Measurements from ENCODE around the gene RFX3.
A peak's percentile ranks its signal among the peaks of the same experiment; 100 is the strongest.

RFX3 gene

DNA sequence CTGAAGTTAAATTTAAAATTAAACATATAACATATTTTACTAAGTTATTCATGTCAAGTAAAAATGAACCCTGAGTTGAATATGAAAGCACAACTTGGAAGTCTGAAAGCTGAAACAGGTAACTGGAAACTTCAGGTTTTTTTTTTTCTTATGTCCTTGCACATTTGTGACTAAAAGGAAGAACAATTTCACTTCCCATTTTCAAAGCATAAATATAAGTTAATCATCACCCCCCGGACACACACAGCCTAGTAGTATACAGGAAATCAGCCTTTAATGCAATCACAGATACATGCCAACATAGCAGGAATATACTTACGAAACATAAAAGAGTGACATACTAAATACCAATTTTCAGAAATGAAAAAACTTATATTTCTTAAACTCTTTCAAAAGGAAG lies 225.9 kb downstream of the RFX3 start:
- Histone ChIP-seq H3K9ac (ENCODE audit: low read length) (no peak overlapping the region), H3K9me2 (replicated peaks; ENCODE audit: insufficient read depth, low read length) (no peaks in the 10 kb centered on the region), H3K4me3 (ENCODE audit: low read length) (no peak overlapping the region), H3K4me2 (ENCODE audit: low read depth, low read length) (peak overlapping the region; percentile 34; the same call in 1 of the 2 replicates), H2AFZ (ENCODE audit: low read length) (no peak overlapping the region), H3K9me3 (replicated peaks; ENCODE audit: insufficient read depth, low read length) (no peaks in the 10 kb centered on the region), H3K27ac (ENCODE audit: low read length) (no peak overlapping the region; the same call in 1 of the 2 replicates), H3K36me3 (replicated peaks; ENCODE audit: insufficient read depth, low read length) (no peaks in the 10 kb centered on the region), H4K20me1 (ENCODE audit: insufficient read depth, low read length) (no peaks in the 10 kb centered on the region), H3K79me2 (ENCODE audit: low read length) (no peaks in the 10 kb centered on the region), H3F3A (ENCODE audit: insufficient read depth, low read length) (peaks cover 5% of the 10 kb centered on the region; the same call in 1 of the 2 replicates), H3K4me1 (ENCODE audit: low read length) (peaks cover 16% of the 10 kb centered on the region; the same call in 1 of the 2 replicates), H3K27me3 (replicated peaks; ENCODE audit: insufficient read depth, low read length) (no peaks in the 10 kb centered on the region)
- peak; percentile 55 for DNase-seq
- TF ChIP-seq CTCF (IDR thresholded peaks at IDR 0.05; ENCODE audit: low read length) = no peak
- TF ChIP-seq EZH2phosphoT487 (IDR thresholded peaks at IDR 0.05; ENCODE audit: low read length) = no peak
- TF ChIP-seq EZH2 (optimal IDR thresholded peaks at IDR 0.05; ENCODE audit: low read depth, low read length) = no peak

DNA sequence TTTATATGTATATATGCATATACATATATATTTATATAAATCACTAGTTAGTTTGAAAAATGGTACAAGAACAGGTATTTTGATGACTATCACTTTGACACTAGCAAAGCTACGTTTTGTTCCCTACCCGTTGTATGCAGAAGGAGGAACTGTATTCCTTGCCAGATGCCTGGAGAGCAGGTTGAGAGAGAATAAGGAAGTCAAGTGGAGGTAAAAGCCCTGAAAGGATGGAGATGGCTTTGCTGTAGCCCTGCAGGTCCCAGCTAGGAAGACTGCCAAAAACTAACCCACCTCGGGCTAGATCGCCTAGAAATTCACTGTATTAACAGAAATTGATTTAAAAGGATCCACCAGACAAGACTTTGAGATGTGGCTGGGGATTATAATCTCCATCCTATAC lies 229.3 kb downstream of the RFX3 start:
- H3K9ac ChIP-seq (ENCODE audit: low read length) = no peak overlapping the region
- no peak overlapping the region for H2AFZ ChIP-seq (ENCODE audit: low read length)
- H4K20me1 ChIP-seq (ENCODE audit: insufficient read depth, low read length) = no peaks in the 10 kb centered on the region
- no peak for DNase-seq
- H3K9me2 ChIP-seq (replicated peaks; ENCODE audit: insufficient read depth, low read length) = no peaks in the 10 kb centered on the region
- no peaks in the 10 kb centered on the region for H3K27me3 ChIP-seq (replicated peaks; ENCODE audit: insufficient read depth, low read length)
- TF ChIP-seq EZH2 (optimal IDR thresholded peaks at IDR 0.05; ENCODE audit: low read depth, low read length) = no peak
- H3K4me1 ChIP-seq (ENCODE audit: low read length) = peaks cover 16% of the 10 kb centered on the region; the same call in 1 of the 2 replicates
- no peak overlapping the region for H3K4me3 ChIP-seq (ENCODE audit: low read length)
- no peaks in the 10 kb centered on the region for H3K79me2 ChIP-seq (ENCODE audit: low read length)
- H3K27ac ChIP-seq (ENCODE audit: low read length) = no peak overlapping the region
- no peaks in the 10 kb centered on the region for H3K9me3 ChIP-seq (replicated peaks; ENCODE audit: insufficient read depth, low read length)
- peaks cover 5% of the 10 kb centered on the region; the same call in 1 of the 2 replicates for H3F3A ChIP-seq (ENCODE audit: insufficient read depth, low read length)
- H3K36me3 ChIP-seq (replicated peaks; ENCODE audit: insufficient read depth, low read length) = no peaks in the 10 kb centered on the region
- no peak overlapping the region for H3K4me2 ChIP-seq (ENCODE audit: low read depth, low read length)

GRCh38 chr9:3292311-3292710 lies 233.5 kb downstream of the RFX3 start:
- no peak overlapping the region for H3K4me2 ChIP-seq (ENCODE audit: low read depth, low read length)
- TF ChIP-seq EZH2 (optimal IDR thresholded peaks at IDR 0.05; ENCODE audit: low read depth, low read length) = no peak
- no peak for TF ChIP-seq CTCF (IDR thresholded peaks at IDR 0.05; ENCODE audit: low read length)
- no peak for TF ChIP-seq EZH2phosphoT487 (IDR thresholded peaks at IDR 0.05; ENCODE audit: low read length)
- H3K4me3 ChIP-seq (ENCODE audit: low read length) = no peak overlapping the region
- H3K36me3 ChIP-seq (replicated peaks; ENCODE audit: insufficient read depth, low read length) = no peaks in the 10 kb centered on the region
- H3K9ac ChIP-seq (ENCODE audit: low read length) = no peak overlapping the region
- no peaks in the 10 kb centered on the region for H3F3A ChIP-seq (ENCODE audit: insufficient read depth, low read length)
- H3K9me3 ChIP-seq (replicated peaks; ENCODE audit: insufficient read depth, low read length) = no peaks in the 10 kb centered on the region
- H3K79me2 ChIP-seq (ENCODE audit: low read length) = no peaks in the 10 kb centered on the region
- no peaks in the 10 kb centered on the region for H3K4me1 ChIP-seq (ENCODE audit: low read length)
- no peak overlapping the region for H3K27ac ChIP-seq (ENCODE audit: low read length)
- no peaks in the 10 kb centered on the region for H4K20me1 ChIP-seq (ENCODE audit: insufficient read depth, low read length)
- H3K27me3 ChIP-seq (replicated peaks; ENCODE audit: insufficient read depth, low read length) = no peaks in the 10 kb centered on the region
- no peak overlapping the region for H2AFZ ChIP-seq (ENCODE audit: low read length)
- no peaks in the 10 kb centered on the region for H3K9me2 ChIP-seq (replicated peaks; ENCODE audit: insufficient read depth, low read length)
- DNase-seq = no peak

DNA sequence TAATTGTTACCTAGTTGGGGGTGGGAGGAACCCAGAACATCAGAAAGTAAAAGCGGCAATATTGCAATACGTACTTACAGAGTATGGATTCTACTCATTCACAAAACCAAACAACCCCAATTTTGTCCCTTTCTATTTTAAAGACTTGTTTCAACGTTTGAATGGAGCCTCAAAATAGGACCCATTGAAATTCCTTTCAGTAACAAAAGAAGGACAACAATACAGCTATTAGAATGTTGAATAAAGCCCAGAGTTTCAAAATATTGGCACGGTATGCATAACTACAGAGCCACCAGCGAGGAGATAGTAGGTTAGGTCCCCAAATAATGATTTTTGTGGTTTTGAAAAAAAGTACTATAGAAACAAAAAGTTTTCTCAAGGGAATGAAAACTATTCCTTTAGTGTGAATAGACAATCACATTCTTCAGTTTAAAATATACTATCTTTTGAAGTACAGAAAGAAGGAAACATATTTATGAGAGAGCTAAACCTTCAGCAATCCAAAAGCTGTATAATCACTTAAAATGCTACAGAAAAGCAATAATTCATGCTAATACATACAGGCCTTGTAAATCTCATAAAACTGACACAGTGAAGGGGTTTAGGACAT lies 235.5 kb downstream of the RFX3 start:
- Histone ChIP-seq H4K20me1 (ENCODE audit: insufficient read depth, low read length) (no peaks in the 10 kb centered on the region), H3K27ac (ENCODE audit: low read length) (no peak overlapping the region), H3K9me3 (replicated peaks; ENCODE audit: insufficient read depth, low read length) (no peaks in the 10 kb centered on the region), H3F3A (ENCODE audit: insufficient read depth, low read length) (no peaks in the 10 kb centered on the region), H3K4me3 (ENCODE audit: low read length) (no peak overlapping the region), H3K36me3 (replicated peaks; ENCODE audit: insufficient read depth, low read length) (no peaks in the 10 kb centered on the region), H3K9me2 (replicated peaks; ENCODE audit: insufficient read depth, low read length) (no peaks in the 10 kb centered on the region), H3K27me3 (replicated peaks; ENCODE audit: insufficient read depth, low read length) (no peaks in the 10 kb centered on the region), H3K4me1 (ENCODE audit: low read length) (peaks cover 7% of the 10 kb centered on the region), H3K9ac (ENCODE audit: low read length) (no peak overlapping the region), H2AFZ (ENCODE audit: low read length) (no peak overlapping the region), H3K79me2 (ENCODE audit: low read length) (no peaks in the 10 kb centered on the region), H3K4me2 (ENCODE audit: low read depth, low read length) (no peak overlapping the region)
- no peak for TF ChIP-seq EZH2 (optimal IDR thresholded peaks at IDR 0.05; ENCODE audit: low read depth, low read length)
- no peak for TF ChIP-seq CTCF (IDR thresholded peaks at IDR 0.05; ENCODE audit: low read length)
- no peak for DNase-seq

All from MM.1S (cell line).